HG03135 (cell line): ENCODE measurements around the gene MMP14.
"Not testable (repeated sequence)": the region's sequence is repeated elsewhere in the genome, so short reads cannot be mapped to it uniquely, and the experiment has no call there.

Experiments used
- ATAC-seq: cut with Tn5 transposase; IDR thresholded peaks from one replicate; pipeline ENCODE4 v1.9.1; 2021; ENCODE audit warnings: mild to moderate bottlenecking, moderate library complexity; ENCODE audit not compliant: unreplicated experiment

Gene MMP14

DNA sequence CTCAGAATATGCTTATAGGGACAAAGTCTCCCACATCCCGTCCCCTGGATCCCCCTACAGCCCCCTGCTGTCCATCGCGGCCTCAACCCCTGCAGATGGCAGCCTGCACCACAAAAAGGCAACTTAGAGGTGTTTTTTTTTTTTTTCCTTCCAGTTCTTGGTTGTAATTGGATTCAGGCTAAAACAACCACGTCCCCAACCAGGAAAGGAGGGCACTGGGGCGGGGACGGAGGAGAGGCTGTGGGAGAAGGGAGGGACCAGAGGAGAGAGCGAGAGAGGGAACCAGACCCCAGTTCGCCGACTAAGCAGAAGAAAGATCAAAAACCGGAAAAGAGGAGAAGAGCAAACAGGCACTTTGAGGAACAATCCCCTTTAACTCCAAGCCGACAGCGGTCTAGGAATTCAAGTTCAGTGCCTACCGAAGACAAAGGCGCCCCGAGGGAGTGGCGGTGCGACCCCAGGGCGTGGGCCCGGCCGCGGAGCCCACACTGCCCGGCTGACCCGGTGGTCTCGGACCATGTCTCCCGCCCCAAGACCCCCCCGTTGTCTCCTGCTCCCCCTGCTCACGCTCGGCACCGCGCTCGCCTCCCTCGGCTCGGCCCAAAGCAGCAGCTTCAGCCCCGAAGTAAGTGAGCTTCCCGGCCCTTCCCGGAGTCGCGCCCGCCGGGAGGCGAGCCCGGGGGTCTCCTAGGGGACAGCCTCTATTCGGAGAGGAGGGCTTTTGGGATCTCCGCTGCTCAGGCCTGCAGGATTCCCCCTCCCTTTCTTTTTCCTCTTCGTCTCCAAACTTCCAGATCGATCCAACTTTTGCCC lies at the start of gene MMP14:
Gene MMP14 (plus strand): TSS at position 285 of the 813 bp plus-strand sequence. CDS start 233 bp downstream, at position 518.
- no peak for ATAC-seq

DNA sequence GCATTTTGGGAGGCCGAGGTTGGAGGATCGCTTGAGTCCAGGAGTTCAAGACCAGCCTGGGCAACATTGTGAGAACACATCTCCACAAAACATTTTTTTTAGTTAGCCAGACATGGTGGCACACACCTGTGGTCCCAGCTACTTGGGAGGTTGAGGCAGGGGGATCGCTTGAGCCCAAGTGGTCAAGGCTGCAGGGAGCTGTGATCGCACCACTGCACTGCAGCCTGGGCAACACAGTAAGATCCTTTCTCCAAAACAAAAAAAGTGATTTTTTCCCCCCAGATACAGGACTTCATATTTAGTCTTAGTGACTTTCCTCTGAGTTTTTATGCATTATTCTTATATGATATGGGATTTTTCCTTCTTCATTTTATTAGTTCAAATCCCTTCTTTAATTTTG lies 49.7 kb upstream of the MMP14 start:
- no peak for ATAC-seq

DNA sequence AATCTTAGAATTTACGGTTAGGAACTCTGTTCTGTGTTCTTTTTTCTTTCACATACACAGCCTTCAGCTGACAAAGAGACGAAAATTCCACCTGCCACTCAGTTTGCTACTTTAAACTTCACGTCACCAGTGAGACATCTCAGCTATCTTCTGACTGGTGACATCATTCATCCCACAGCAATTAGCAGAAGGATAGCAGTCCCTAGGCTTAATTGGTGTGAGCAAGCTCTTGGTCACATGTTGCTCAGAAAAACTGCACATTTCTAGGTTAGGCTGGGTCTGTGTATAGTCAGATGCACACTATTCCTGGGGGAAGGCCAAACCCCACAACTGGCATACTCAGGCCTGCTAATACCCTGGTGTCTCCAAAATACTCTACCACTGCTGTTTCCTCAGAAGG lies 45.1 kb upstream of the MMP14 start:
- no peak for ATAC-seq

DNA sequence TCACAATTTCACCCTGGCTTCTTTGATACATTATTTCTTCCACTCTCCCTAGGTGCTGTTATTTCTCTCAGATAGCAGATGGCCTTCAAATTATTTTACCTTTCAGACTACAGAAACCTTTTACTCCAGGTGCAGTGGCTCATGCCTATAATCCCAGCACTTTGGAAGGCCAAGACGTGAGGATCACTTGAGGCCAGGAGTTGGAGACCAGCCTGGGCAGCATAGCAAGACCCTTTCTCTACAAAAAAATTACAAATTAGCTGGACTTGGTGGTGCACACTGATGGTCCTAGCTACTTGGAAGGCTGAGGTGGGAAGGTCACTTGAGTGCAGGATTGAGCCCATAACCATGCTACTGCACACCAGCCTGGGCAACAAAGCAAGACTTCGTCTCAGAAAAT lies 44.2 kb upstream of the MMP14 start:
- no peak for ATAC-seq

DNA sequence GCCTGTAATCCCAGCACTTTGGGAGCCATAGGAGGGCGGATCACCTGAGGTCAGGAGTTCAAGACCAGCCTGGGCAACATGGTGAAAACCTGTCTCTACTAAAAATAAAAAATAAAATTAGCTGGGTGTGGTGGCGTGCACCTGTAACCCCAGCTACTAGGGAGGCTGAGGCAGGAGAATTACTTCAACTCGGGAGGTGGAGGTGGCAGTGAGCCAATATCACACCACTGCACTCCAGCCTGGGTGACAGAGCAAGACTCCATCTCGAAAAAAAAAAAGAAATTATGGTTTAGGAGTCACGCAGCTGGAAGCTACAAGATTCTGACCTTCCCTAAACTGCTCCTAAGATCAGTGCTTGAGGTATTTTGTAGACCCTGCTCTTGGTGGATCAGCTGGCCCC lies 42.8 kb upstream of the MMP14 start:
- ATAC-seq: not testable (repeated sequence)

DNA sequence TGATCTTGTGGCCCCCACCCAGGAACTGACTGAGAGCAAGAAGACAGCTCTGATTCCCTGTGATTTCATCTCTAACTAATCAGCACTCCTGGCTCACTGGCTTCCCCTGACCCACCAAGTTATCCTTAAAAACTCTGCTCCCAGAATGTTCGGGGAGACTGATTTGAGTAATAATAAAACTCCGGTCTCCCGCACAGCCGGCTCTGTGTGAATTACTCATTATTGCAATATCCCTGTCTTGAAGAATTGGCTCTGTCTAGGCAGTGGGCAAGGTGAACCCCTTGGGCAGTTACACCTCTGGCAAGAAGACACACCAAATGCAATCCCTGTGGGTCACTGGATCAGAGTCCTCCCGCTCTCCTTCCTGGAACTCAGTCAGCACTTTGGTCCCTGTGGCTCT lies 42.4 kb upstream of the MMP14 start:
- no peak for ATAC-seq

DNA sequence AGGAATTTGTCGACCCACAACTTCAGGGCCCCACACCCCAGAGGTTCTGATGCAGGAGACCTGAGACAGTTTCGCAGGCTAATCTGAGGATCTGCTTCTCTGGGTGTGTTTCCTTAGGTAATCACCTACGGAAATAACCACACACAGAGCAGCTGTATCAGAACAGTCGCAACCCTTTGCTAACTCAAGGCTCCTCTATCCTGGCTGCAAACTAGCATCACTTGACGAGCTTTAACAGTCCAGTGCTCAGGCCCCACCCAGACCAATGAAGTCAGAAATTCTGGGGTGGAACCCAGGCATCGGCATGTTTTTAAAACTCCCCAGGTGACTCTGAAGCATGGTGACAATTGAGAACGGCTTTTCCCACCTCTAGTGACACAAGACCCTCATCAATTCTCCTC lies 41.8 kb upstream of the MMP14 start:
- ATAC-seq: no peak

DNA sequence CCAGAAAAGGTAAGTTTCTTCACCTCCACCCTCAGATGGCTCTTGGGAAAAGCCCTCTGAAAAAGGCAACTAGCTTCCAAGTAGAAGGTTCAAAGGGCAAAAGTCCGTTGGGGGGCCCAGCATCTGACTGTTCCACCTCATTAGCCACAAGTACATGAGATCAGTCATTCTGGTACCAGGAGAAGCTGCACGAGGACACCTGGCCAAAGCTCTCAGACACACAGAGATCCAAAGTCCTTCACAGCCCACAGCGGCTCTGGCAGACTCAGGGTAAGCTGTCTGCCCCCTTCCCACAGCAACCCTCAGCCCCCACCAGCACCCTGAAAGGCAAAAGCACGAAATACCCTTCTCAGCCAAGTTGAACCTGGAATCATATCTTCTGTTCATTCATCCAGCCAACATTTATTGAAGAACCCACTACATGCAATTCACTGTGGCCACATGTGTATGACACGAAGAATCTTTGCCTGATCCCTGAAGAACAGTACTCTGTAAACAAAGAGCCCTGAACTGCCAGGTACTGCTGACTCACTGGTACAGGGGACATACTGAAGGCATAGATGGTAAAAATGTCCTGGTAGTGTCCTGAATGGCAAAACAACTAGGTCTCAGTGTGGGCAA lies 40.2 kb upstream of the MMP14 start:
- ATAC-seq: no peak

DNA sequence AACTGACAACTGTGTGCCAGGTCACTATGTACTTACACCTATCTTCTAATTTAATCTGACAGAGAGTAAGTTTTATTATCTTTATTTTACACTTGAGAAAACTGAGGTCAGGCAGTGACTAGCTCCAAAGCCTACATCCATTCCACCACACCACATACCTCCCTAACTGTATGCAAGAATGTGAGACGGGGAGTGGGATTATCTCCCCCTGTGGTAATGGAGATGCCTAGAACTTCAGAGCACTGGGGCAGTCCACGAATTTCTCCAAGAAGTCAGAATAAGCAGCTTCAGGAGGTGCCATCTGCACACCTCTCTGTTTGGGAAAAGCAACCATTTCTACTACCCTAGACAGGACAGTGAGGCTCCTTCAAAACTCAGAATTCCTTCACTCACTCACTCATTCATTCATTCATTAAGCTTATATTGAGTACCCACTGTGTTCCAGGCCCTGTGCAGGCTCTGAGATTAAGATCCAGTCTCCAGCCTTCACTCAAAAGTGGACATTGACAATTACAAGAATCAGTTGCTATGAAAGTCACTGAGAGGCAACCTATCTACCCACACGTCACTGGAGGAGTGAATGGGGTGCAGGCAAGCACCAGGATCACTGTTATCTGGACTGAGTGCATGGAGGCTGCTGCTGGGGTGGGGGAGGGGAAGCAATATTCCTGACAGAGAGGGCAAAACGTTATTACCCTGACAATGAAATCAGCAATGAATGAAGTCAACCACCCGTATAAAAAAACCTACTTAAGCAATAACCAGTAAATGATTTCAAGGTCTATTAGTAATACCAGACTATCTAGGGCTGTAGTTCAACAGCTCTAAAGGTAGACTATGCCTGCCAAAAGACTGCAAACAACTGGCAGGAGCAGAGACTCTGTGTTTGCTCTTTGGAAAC lies 39.1 kb upstream of the MMP14 start:
- ATAC-seq: no peak

DNA sequence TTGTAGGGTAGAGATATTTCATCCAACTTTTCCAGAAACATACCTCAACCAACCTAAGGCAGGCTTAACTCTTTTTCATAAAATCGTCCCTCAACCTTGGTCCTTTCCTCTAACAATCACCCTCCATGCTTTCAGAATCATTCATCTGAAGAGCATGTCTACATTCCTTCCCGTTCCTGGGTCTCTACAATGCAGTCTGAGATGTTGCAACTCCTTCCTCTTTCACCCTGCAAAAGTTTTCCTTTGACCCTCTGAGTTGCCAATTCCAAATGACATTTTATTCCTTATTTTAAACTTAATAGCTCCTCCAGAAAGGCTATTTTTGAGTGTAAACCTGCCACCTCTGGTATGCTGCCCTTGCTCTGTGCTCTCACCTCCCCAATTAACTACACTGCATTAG lies 37.9 kb upstream of the MMP14 start:
- ATAC-seq: no peak

DNA sequence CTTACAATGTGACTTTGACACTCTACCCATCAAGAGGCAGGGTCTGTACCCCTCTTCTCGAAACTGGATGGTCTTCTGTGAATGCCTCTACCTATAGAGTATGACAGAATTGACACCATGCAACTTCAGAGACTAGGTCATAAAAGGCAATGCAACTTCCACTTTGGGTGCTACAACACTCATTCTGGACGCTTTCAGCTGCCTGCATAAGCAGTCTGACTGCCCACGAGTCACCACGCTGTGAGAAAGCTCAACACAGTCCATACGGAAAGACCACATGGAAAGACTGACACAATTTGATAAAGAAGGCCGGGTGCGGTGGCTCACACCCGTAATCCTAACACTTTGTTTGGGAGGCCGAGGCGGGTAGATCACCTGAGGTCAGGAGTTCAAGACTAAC lies 36.0 kb upstream of the MMP14 start:
- ATAC-seq: no peak

DNA sequence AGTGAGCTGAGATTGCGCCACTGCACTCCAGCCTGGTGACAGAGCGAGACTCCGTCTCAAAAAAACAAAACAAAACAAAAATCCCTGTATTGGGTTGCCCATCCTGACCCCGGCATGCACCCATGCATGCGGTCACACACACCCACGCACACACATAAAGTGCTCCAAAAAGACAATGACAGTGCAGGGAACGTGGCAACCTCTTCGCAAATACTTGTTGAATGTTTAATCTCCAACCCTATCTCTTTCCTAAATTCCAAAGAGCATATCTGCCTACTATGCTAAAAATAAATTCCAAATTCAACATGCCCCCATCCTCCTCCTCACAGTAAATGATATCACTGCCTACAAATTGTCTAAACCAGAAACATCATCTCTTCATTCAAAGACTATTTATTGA lies 34.7 kb upstream of the MMP14 start:
- no peak for ATAC-seq

DNA sequence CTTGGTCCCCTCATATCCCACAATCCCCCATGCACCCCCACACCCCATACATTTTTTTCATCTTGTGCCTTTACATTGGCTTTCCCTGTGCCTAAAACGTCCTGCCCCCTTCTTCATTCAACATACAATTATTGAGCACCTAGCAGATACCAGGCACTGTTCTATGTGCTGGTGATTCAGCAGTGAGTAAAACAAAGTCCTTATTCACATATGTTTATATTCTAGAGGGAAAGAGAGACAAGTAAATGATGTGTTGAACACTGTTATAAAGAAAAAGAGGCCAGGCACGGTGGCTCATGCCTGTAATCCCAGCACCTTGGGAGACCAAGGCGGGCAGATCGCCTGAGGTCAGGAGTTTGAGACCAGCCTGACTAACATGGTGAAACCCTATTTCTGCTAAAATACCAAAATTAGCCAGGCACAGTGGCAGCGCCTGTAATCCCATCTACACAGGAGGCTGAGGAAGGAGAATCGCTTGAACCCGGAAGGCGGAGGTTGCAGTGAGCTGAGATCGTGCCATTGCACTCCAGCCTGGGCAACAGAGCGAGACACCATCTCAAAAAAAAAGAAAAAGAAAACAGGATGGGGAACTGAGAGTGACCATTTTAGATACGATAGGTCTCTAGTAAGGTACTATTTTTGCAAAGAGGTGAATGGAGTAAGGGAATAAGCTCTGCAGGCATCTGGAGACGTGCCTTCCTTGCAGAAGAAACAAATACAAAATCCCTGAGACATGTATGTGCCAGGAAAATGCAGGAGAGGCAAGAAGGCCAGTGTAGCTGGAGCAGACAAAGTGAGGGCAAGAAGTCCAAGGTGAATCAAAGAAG lies 33.3 kb upstream of the MMP14 start:
- no peak for ATAC-seq

DNA sequence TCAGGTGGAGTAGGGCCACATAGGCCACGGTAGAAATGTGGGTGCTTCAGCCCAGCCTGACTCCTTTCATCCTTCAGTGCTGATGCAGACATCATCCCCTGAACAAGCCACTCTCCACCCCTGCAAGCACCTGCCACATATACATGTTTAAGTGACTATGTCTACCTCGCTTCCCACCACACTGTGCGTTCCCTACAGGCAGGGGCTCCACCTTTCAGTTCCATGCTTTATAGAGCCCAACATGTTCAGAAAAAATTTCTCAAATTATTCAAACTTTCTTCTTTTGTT lies 32.8 kb upstream of the MMP14 start:
- ATAC-seq: no peak

DNA sequence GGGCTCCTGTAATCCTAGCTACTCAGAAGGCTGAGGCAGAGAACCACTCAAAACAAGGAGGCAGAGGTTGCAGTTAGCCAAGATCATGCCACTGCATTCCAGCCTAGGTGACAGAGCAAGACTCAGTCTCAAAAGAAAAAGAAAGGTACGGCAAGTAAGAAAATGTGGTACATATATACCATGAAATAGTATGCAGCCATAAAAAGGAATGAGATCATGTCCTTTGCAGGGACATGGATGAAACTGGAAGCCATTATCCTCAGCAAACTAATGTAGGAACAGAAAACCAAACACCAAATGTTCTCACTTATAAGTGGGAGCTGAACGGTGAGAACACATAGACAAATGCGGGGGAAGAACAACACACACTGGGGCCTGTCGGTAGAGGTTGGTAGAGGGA lies 31.1 kb upstream of the MMP14 start:
- ATAC-seq: not testable (repeated sequence)

DNA sequence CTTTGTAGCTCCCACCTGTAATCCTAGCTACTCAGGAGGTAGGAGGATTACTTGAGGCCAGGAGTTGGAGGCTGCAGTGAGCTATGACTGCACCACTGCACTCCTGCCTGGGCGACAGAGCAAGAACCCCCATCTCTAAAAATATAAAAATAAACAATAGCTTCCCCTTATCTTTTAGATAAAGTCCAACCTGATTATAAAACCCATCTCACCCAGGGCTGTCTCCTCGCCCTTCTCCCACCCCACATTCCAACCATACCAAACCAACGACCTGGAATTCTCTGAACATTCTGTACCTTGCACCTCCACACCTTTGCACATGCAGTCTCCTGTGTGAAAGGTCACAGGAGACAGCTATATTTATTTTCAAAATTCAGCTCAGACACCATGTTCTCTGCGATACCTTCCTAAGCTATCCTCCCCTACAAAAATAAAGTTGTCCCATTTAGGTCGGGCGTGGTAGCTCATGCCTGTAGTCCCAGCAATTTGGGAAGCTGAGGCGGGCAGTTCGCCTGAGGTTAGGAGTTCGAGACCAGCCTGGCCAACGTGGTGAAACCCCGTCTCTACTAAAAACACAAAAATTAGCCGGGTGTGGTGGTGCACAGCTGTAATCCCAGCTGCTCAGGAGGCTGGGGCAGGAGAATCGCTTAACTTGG lies 28.8 kb upstream of the MMP14 start:
- no peak for ATAC-seq

DNA sequence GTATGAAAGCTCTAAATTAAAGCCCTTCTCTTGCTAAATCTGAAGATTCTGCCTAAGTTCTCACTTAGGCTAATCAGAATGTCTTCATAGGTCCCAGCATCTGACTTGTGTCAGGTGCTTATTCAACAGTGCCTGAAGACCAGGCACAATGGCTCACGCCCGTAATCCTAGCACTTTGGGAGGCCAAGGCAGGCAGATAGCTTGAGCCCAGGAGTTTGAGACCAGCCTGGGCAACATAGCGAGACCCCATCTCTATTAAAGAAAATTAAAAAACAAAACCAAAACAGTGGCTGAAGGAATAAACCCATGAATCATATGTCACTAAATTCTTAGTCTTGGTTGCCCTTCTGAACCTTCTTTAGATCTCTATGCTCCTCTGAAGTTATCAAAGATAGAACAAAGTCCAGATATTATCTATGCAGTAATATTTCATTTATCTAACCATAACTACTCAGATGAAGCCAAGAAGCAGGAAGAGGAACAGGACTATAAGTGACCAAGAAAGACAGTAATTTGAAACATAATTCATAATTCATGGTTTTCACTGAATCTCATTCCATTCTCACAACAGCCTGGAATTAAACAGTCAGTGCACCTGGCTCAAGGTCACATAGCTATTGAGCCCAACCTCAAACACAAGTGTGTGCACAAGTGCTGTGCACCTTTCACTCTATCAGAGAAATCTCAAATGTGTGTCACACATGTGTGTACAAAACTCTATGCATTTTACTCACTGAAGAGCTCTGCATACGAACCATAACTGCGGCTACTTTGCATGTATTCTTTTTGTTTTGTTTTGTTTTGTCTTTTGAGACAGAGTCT lies 27.8 kb upstream of the MMP14 start:
- no peak for ATAC-seq

DNA sequence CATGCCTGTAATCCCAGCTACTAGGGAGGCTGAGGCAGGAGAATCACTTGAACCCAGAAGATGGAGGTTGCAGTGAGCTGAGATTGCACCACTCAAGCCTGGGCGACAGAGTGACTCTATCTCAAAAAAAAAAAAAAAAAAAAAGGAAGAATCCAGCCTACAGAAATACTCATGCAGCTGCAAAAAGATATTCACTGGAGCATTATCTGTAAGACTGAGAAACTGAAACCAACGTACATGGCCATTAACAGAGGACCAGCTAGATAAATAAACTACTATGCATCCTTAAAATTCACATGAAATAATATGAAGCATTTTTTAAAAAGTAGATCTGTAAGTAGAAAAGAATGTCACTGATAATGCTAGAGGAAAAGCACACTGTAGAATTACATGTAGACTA lies 24.7 kb upstream of the MMP14 start:
- no peak for ATAC-seq

DNA sequence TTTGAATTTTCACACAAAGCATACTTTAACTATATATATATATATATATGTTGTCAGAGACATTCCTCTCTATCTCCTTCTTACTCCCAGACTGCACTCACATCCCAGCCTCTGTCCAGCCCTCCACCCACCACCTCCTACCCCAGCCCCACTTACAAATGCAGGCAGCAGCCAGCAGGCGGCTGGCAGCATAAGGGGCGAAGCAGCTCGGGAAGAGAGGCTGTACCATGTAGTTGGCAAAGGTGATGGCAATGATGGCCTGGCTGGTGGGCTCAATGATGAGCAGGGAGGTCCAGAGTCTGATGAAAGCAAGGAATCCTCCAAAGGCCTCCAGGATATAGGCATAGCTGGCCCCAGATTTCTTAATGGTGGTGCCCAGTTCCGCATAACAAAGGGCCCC lies 23.6 kb upstream of the MMP14 start:
- ATAC-seq: no peak

DNA sequence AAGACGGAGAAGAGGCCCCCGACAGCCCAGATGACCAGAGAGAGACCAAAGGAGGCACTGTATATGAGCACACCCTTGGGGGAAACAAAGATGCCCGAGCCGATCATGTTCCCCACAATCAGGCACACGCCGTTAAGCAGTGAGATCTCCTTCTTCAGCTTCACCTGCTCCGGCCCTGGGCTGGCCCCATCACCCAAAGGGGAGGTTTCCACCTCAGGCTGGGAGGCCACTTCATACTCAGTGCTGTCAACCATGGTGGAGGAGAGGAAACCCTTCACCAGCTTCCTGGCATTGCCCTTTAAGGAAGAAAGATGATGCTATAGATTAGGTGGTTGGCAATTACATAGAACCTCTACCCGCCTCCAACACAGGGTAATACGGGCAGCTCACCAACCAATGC lies 23.2 kb upstream of the MMP14 start:
- ATAC-seq: no peak
